Esophagus squamous epithelium (tissue), 5 donors: ENCODE data around the gene MYO16. TPM values are rescaled to one million over a fixed set of nuclear protein-coding genes. Genes with fewer than 3 reads are reported as not detected.

Experiments
- DNase-seq: peaks from one replicate; lab custom pipeline; 2025; lab: John Stamatoyannopoulos, UW
- H3K27ac ChIP-seq, 4 donors: fragments of 200-600 bp; sonication (generic); one replicate each; pipeline ENCODE4 v1.5.1; 2016 to 2019; ENCODE audit warnings: mild to moderate bottlenecking in 1 of 4
- H3K27me3 ChIP-seq, 4 donors: fragments of 200-600 bp; sonication (generic); 1 replicate in 3 of 4; 2 replicates in 1 of 4; pipeline versions ENCODE4 v1.5.1 to v1.6.0; 2017 to 2021; ENCODE audit warnings: antibody characterized with exemption in 1 of 4
- H3K36me3 ChIP-seq, 3 donors: fragments of 200-600 bp; sonication (generic); one replicate each; pipeline ENCODE4 v1.5.1; 2016 to 2019
- H3K4me1 ChIP-seq, 3 donors: fragments of 200-600 bp; sonication (generic); one replicate each; pipeline ENCODE4 v1.5.1; 2017 to 2019
- H3K4me3 ChIP-seq, 4 donors: fragments of 200-600 bp; sonication (generic); 1 replicate in 3 of 4; 2 replicates in 1 of 4; pipeline ENCODE4 v1.5.1; 2016 to 2019; ENCODE audit warnings: mild to moderate bottlenecking in 2 of 4, moderate library complexity in 1 of 4
- H3K9me3 ChIP-seq, 3 donors: fragments of 200-600 bp; sonication (generic); one replicate each; pipeline ENCODE4 v1.5.1; 2016 to 2019
- CTCF ChIP-seq, 6 experiments: fragments of 450-650 bp in 4 of 6; fragments of 200-600 bp in 2 of 6; sonication (generic) in 2 of 6; IDR thresholded peaks; one replicate each; pipeline ENCODE4 v1.5.1; 2016 to 2019; ENCODE audit warnings: antibody characterized with exemption in 6 of 6, mild to moderate bottlenecking in 4 of 6, moderate library complexity in 4 of 6
- POLR2A ChIP-seq, 4 donors: fragments of 450-650 bp; IDR thresholded peaks; one replicate each; pipeline ENCODE4 v1.6.1; 2017; ENCODE audit warnings: antibody characterized with exemption in 4 of 4, mild to moderate bottlenecking in 4 of 4, moderate library complexity in 3 of 4
- WGBS, 2 donors: methylation state at CpG; one replicate each; pipeline ENCODE4 v1.1.5; 2018; 5-methylcytosine and 5-hydroxymethylcytosine counted together
- intact Hi-C: fragments of 100-400 bp; cut with DNase I; formaldehyde crosslinking; loops from one replicate; pipeline ENCODE4 v1.15.0; 2022
- total RNA-seq, 4 donors: library from RNA; depleted of rRNA; stranded (reverse); fragments of >200 nt; gene quantifications; one replicate each; pipeline ENCODE4 v1.1.0, GENCODE V29; 2016
- donor health status: DM: yes; HTN: yes; CAD: no.

The MYO16 gene
- total RNA-seq, 4 donors from 2014 or later: 0.09 to 2.1 TPM; not detected in 2

- Histone ChIP-seq H3K4me3 (no peak overlapping the region), H3K27ac (no peak overlapping the region), H3K9me3 (no peaks in the 10 kb centered on the region), H3K36me3 (no peaks in the 10 kb centered on the region), H3K4me1 (peaks cover 0 to 8% (median 0%) of the 10 kb centered on the region in 3 donors), H3K27me3 (no peaks in the 10 kb centered on the region)
- intact Hi-C loops: no loop called here
- no peak for TF ChIP-seq CTCF (IDR thresholded peaks at IDR 0.05)
- no peak for TF ChIP-seq POLR2A (IDR thresholded peaks at IDR 0.05)
- 72 to 78% methylated on average over 4 of the region's 4 CpGs for WGBS, 2 donors
- DNase-seq: no peak
Observed at GRCh38 chr13:109180905-109181425, 551.6 kb downstream of the MYO16 start.

GRCh38 chr13:109182777-109183465 lies 553.5 kb downstream of the MYO16 start:
- Histone ChIP-seq H3K27me3 (no peaks in the 10 kb centered on the region), H3K4me1 (peaks cover 0 to 8% (median 0%) of the 10 kb centered on the region in 3 donors), H3K36me3 (no peaks in the 10 kb centered on the region), H3K4me3 (no peak overlapping the region), H3K27ac (no peak overlapping the region), H3K9me3 (no peaks in the 10 kb centered on the region)
- TF ChIP-seq POLR2A (IDR thresholded peaks at IDR 0.05): no peak
- TF ChIP-seq CTCF (IDR thresholded peaks at IDR 0.05): no peak
- WGBS, 2 donors: 77 to 80% methylated on average over 11 of the region's 11 CpGs
- intact Hi-C loops: no loop called here
- no peak for DNase-seq

GRCh38 chr13:109191413-109191812 lies 562.0 kb downstream of the MYO16 start:
- TF ChIP-seq CTCF (IDR thresholded peaks at IDR 0.05) (no peak), POLR2A (IDR thresholded peaks at IDR 0.05) (no peak)
- no peak for DNase-seq
- WGBS, 2 donors: 74 to 76% methylated on average over 3 of the region's 3 CpGs
- Histone ChIP-seq H3K27me3 (peaks cover 0 to 3% (median 0%) of the 10 kb centered on the region in 4 donors), H3K9me3 (no peaks in the 10 kb centered on the region), H3K4me3 (no peak overlapping the region), H3K4me1 (no peaks in the 10 kb centered on the region), H3K36me3 (no peaks in the 10 kb centered on the region), H3K27ac (no peak overlapping the region)
- intact Hi-C loops: no loop called here

GRCh38 chr13:109192306-109192705 lies 562.9 kb downstream of the MYO16 start:
- no peaks in the 10 kb centered on the region for H3K36me3 ChIP-seq
- no peaks in the 10 kb centered on the region for H3K4me1 ChIP-seq
- no peak overlapping the region for H3K27ac ChIP-seq

More at GRCh38 chr13:109192306-109192705, 562.9 kb downstream of the MYO16 start:
- TF ChIP-seq POLR2A (IDR thresholded peaks at IDR 0.05) (no peak), CTCF (IDR thresholded peaks at IDR 0.05) (no peak)
- intact Hi-C loops: no loop called here
- Histone ChIP-seq H3K27me3 (peaks cover 0 to 3% (median 0%) of the 10 kb centered on the region in 4 donors), H3K4me3 (no peak overlapping the region), H3K9me3 (no peaks in the 10 kb centered on the region)
- DNase-seq: no peak
